ENCODE results near the gene VMP1.
"Not testable (repeated sequence)": the region's sequence is repeated elsewhere in the genome, so short reads cannot be mapped to it uniquely, and the experiment has no call there.

The VMP1 gene

GRCh38 chr17:59811209-59811608, 103.8 kb downstream of the VMP1 start:
- DNase-seq (ENCODE audit: low read depth, low spot score) = no peak

- DNase-seq (ENCODE audit: low read depth, low spot score) = no peak
These were observed 104.7 kb downstream of the VMP1 start for GRCh38 chr17:59812139-59812538.

GRCh38 chr17:59814276-59814675, 106.8 kb downstream of the VMP1 start:
- DNase-seq (ENCODE audit: low read depth, low spot score) = no peak

- no peak for DNase-seq (ENCODE audit: low read depth, low spot score)
These were observed 107.2 kb downstream of the VMP1 start for GRCh38 chr17:59814685-59815084.

- no peak for DNase-seq (ENCODE audit: low read depth, low spot score)
These were observed 108.5 kb downstream of the VMP1 start for GRCh38 chr17:59815965-59816364.

- DNase-seq (ENCODE audit: low read depth, low spot score) = no peak
These were observed 118.3 kb downstream of the VMP1 start for GRCh38 chr17:59825533-59826322.

- no peak for DNase-seq (ENCODE audit: low read depth, low spot score)
These were observed 119.4 kb downstream of the VMP1 start for GRCh38 chr17:59826706-59827453.

GRCh38 chr17:59827721-59828477, 120.4 kb downstream of the VMP1 start:
- DNase-seq (ENCODE audit: low read depth, low spot score) = no peak

GRCh38 chr17:59828478-59828760, 121.0 kb downstream of the VMP1 start:
- DNase-seq (ENCODE audit: low read depth, low spot score) = no peak

- DNase-seq (ENCODE audit: low read depth, low spot score) = not testable (repeated sequence)
These were observed 121.4 kb downstream of the VMP1 start for GRCh38 chr17:59828819-59829216.

- no peak for DNase-seq (ENCODE audit: low read depth, low spot score)
These were observed 122.0 kb downstream of the VMP1 start for GRCh38 chr17:59829217-59830006.

GRCh38 chr17:59830007-59830630, 122.7 kb downstream of the VMP1 start:
- DNase-seq (ENCODE audit: low read depth, low spot score) = no peak

- DNase-seq (ENCODE audit: low read depth, low spot score) = no peak
These were observed 123.5 kb downstream of the VMP1 start for GRCh38 chr17:59830846-59831486.

GRCh38 chr17:59832883-59833379, 125.5 kb downstream of the VMP1 start:
- DNase-seq (ENCODE audit: low read depth, low spot score) = no peak

GRCh38 chr17:59837308-59838051, 130.0 kb downstream of the VMP1 start:
- DNase-seq (ENCODE audit: low read depth, low spot score) = peak; percentile 94

- DNase-seq (ENCODE audit: low read depth, low spot score) = no peak
These were observed 130.8 kb downstream of the VMP1 start for GRCh38 chr17:59838052-59838916.

GRCh38 chr17:59839651-59840328, 132.3 kb downstream of the VMP1 start:
- no peak for DNase-seq (ENCODE audit: low read depth, low spot score)

All from ELF-1 (cell line).